ENCODE data around the gene SLC38A5.
"Not testable (repeated sequence)": the region's sequence is repeated elsewhere in the genome, so short reads cannot be mapped to it uniquely, and the experiment has no call there.

Gene SLC38A5

DNA sequence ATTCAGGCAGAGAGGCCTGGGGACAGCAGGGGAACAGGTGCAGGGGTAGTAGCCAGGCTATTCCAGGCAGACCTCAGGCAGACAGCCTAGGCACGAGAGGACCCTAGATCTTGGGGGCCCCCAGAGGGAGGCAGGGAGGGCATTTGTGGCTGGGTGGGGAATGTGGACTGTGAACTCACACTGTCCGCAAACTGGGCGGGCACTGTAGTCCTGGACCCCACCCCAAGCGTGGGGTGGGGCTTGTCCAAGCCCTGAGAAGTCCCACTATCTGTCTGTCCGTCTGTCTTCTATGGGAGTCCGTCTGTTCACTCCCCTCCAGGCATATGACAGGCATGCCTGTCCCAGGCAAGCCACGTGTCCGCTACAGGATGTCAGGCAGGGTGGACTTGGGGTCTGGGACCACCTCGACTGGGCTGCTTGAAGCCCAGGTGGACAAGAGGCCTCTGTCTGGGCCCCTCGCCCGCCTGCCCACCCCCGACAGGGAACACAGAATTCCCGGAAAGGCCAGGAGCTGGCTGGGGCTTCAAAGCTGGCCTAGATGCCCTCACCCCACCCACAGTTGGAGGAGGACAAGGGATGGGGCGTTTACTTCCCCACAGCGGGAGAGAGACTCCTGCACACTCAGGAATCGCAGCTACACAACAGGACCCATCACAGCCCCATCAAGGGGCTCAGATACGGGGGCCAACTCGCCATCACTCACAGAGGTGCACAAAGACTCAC is at the start of gene SLC38A5:
TSS of gene SLC38A5 (minus strand) at position 151 of the 723 bp plus-strand sequence. CDS start 2,336 bp downstream, outside the sequence.
- DNase-seq = no peak

DNA sequence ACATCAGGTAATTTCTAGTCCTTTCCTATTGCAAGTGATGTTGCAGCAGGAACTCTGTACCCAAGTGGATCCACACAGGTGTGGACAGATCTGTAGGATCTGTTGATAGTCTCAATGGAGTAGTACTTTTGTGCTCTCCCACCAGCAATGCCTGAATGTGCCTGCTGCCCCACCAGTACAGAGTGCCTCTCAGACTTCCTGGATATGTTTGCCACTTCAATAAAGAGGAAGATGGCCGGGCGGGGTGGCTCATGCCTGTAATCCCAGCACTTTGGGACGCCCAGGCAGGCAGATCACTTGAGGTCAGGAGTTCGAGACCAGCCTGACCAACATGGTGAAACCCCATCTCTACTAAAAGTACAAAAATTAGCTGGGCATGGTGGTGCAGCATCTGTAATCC is 49.4 kb upstream of the SLC38A5 start:
- not testable (repeated sequence) for DNase-seq

DNA sequence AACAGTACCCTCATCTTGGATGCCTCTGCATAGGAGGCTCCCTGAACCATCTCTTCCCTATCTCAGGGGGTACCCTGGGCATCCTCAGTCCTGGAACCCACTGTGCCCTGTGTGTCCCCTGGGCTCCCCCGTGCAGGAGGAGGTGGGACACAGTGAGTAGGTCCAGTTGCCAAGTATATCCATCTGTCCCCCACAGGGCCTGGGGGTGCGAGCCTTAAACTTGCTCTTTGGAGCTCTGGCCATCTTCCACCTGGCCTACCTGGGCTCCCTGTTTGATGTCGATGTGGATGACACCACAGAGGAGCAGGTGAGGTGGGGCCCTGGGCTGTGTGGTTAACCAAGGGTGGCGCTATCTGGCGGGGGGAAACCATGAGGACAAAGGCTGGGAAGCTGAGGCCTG is 46.9 kb upstream of the SLC38A5 start:
- no peak for DNase-seq

DNA sequence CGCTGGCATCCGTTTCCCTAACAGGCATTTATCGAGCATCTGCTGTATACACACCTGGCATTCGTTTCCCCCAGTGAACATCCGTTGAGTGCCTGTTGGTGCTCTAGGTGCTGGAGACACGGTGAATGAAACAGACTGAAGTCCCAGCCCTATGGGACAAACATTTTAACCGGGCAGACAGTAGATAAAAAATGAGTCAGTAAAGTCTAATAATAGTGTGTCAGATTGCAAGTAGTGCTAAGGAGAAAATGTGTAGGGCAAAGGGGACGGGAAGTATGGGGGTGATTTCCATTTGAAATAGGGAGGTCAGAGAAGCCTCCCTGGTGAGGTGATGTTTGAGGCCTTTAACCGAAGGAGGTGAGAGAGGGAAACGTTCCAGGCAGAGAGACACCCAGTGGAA is 46.2 kb upstream of the SLC38A5 start:
- no peak for DNase-seq

DNA sequence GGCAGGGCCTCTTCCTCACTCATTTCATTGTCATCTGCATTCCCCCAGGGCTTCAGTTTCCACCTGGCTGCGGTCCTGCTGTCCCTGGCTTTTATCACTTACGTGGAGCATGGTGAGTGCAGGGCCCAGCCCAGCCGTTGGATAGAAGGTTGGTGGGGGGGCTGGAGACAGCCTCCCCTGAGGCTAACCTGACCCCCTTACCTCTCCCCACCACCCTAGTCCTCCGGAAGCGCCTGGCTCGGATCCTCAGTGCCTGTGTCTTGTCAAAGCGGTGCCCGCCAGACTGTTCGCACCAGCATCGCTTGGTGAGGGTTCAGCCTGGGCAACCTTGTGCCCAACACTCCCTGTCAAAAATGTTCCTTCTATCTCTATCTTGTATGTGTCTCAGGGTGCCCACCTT is 45.8 kb upstream of the SLC38A5 start:
- no peak for DNase-seq

DNA sequence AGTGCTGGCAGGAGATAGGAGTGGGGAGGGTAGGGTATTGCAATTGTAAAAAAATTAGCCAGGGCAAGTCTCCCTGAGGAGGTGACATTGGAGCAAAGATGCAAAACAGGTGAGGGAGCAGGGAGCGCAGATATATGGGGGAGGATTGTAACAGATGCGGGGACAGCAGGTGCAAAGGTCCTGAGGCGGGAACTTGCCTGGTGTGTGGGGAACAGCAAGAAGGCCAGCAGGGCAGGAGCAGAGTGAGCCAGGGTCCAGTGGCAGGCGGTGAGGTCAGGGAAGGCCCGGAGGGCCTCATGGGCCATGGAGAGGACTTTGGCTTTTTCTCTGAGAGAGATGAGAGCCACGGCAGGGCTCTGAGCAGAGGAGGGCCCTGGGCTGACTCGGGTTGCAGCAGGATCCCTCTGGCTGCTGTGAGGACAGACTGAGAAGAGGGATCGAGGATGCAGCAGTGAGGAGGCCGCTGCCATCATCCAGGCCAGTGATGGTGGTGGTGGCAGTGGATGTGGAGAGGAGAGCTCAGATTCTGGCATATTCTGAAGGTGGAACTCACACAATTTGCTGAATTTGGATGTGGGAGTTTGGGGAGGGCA is 44.9 kb upstream of the SLC38A5 start:
- DNase-seq = no peak

DNA sequence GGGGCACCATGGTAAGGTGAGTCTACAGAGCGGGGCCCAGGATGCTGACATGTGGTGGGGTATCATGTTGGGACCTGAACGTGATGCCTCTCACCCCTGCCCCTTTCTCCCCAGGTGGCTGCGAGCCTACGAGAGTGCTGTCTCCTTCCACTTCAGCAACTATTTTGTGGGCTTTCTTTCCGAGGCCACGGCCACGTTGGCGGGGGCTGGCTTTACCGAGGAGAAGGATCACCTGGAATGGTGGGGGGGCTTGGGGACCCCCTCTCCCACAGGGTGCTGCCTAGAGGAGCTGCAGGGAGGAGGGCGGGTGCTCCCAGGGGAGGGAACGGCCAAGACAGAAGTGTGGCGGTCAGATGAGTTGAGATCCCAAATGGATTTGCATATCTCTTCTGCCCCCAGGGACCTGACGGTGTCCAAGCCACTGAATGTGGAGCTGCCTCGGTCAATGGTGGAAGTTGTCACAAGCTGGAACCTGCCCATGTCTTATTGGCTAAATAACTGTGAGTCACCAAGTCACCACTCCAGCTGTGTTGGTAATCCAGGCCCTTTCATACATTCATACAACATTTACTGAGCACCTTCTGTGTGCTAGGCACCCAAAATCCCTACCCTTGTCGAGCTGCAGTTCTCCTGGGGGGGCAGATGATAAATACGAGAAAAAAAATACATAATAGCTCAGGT is 44.2 kb upstream of the SLC38A5 start:
- no peak for DNase-seq

DNA sequence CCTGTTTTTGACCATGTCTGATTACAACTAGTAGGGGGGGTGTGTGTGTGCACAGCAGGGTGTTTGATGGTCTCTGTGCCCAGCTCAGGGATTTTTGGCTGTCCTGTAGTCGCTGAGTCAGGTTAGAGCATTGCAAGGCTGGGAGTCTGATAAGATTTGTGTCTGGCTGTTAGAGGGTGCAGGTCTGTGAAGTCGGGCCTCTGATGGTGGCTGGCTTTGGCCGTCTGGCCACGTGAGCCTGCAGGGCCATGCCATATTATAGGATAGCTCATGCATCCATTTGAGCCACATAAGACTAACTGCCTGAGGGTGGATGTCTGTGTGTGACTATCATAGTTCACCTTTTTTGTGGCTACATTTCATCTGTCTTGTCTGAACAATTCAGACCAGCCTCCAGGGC is 43.6 kb upstream of the SLC38A5 start:
- no peak for DNase-seq

DNA sequence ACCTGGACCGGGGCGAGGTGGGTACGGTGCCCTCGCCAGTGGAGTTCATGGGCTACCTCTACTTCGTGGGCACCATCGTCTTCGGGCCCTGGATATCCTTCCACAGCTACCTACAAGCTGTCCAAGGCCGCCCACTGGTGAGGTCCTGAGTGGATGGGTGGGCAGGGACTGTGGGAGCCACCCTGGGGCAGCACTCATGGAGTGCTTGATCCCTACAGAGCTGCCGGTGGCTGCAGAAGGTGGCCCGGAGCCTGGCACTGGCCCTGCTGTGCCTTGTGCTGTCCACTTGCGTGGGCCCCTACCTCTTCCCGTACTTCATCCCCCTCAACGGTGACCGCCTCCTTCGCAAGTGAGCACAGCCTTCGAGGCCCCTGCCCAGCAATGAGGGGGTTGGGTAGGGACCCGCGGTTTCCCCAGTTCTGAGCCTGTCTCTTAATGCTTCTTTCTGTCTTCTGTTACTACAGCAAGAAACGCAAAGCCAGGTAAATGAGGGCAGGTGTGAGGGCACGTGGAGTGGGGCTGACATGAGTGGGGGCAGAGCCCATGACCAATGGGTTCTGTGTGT is 42.4 kb upstream of the SLC38A5 start:
- no peak for DNase-seq

DNA sequence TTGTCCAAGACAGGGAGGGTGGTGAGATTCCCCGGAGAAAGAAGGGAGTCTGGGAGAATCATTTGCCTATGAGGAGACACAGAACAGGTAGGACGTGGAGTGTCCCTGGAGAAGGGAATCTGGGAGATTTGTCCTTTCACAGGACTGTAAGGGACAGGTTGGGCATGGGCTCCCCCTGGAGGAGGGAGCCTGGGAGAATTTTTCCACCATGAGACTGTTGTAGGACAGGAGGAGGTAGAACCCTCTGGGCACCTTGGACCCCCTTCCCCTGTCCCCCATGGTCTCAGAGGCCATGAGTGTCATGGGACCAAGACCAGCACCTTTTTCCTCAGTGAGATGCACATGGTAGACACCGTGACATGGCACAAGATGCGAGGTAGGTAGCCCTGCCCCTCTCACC is 41.5 kb upstream of the SLC38A5 start:
- DNase-seq = no peak

DNA sequence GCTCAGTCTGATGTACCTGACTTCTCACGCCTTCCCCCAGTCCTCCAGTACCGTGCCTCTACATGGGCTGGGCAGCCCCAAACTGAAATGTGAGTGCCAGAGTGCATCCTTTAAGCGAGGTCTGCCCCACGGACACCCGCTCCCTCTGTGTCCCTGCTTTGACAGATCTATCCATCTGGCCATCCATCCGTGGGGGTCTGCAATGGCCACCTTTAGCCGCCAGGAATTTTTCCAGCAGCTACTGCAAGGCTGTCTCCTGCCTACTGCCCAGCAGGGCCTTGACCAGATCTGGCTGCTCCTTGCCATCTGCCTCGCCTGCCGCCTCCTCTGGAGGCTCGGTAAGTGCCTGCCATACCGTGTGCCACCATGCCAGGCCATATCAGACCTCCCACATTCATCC is 39.6 kb upstream of the SLC38A5 start:
- DNase-seq = no peak

DNA sequence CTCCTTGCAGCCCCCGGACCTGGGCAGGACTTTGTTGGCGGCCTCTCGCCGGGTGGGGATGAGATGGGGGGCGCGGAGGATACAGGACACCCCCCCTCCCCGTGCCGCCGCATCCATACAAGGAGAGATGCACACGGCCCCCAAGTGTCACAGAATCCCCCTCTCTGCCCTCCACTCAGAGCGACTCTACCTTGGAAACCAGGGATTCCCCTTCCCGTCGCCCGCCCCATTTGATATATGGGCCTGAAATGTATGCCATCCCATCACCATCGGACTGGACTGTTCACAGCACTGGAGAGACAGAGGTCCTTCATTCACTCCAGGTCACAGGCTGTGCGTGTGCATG is 39.2 kb upstream of the SLC38A5 start:
- no peak for DNase-seq

DNA sequence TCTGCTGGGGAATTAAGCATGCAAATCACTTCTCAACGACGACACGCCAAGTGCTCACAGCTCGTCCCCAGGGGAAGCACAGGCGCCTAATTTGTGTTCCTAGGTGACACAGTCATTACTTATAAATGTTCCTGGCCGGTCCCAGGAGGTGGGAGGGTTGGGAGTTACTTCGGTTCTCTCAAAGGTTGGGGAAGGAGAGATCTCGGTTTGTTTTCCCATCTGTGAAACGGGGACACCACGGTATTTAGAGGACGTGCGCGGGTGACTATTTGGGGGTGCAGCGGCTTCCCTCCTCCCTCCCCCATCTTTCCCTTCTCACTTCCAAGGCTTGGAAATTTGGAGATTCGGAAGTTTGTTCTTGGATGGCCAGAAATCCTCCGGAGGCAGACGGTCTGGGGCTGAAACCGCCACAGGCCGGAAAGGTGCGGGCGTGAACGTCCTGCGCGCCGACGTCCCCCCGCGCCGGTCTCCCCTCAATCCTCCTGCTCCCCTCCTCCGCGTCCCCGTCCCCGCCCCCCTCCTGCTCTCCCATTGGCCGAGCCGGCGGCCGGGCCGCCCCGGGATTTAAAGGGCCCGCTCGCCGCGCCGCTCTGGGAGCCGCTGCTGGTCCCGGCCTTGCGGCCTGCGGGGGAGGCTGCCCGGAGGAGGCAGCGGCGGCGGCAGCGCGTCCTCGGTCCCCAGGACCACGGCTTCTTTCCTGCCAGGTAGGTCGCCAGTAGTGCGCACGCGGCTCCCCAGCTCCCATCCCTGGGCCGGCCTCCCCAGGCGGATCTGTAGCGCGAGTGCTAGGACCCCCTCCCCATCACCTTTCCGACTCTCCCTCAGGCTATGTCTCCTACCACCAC is 38.6 kb upstream of the SLC38A5 start, which contains the start of gene PORCN:
TSS of gene PORCN (plus strand) at position 593 of the 845 bp plus-strand sequence. CDS start 829 bp downstream, outside the sequence.
- DNase-seq = peak; percentile 78

DNA sequence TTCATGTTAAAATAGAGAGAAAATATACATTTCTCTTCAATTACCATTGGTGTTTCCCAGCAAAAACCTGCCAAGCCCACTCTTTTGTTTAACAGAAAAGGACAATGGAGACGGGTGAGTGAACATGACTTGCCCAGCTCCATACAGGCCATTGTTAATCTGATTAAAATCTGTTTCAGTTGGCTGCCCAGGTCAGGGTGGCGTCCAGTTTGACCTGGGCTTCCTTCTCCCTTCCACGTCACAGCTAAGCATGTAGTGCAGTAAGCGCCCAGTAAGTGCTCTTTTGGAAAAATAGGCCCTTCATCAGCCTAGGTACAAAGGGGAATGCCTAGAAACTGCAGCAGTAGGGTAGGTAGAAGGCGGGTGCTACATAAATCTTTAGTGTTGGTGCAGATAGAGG is 37.2 kb upstream of the SLC38A5 start:
- no peak for DNase-seq

DNA sequence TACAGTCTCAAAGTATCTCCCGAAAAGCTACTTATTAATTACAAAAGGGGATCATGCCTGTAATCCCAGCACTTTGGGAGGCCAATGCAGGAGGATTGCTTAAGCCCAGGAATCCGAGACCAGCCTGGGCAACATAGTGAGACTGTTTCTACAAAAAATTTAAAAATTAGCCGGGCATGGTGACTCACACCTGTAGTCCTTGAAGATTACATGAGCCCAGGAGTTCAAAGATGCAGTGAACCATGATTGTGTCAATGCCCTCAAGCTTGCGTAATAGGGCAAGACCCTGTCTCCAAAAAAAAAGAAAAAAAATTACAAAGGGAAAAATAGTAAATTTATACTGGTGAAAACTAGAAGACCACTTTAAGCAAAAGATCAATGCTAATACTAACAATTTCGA is 35.4 kb upstream of the SLC38A5 start:
- DNase-seq = no peak

DNA sequence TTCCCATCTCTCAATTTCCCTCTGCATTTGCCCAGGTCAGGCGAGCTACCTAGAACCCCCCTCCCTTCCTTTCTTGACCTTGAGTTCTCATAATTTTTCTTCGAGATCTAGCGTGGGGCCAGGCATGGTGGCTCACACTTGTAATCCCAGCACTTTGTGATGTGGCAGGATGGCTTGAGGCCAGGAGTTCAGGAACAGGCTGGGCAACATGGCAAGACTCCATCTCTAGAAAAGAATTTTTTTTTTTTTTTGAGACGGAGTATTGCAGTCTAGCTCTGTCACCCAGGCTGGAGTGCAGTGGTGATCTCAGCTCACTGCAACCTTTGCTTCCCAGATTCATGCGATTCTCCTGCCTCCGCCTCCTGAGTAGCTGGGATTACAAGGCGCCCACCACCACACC is 34.2 kb upstream of the SLC38A5 start:
- DNase-seq = no peak

DNA sequence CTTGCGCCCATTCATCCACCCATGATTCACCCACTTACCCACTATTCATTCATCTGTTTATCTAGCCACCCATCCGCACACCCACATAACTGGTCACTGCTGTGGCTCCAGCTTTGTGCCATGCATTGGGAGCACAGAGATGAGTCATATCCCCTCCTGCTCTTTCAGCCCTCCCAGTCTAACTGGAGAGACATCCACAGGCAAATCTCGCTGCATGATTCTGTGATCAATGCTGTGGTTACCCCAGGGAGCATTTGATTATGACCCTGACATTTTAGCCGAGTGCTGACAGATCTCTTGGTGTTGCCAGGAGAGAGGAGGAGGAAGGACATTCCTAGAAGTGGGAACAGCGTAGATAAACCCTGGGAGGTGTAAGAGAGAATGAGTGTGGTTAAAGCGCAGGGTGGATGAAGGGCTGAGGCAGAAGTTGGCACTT is 28.3 kb upstream of the SLC38A5 start:
- no peak for DNase-seq

DNA sequence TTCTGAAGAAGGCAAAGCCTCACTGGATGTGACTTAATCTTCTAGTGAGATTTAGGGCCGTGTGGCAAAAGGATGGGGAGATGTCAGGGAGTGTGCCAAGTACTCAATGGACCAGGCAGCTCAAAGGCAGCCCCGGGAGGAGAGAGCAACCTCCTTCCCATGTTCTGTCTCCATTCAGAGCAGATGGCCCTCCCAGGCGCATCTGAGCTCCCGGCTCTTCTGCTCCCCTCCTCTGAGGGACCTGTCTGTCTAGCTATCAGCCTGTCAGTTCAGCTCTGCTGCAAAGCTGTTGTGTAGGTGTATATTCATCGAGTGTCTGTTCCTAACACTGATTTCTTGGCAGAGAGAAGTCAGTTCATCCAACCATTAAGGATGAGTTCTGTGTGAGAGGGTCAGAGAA is 27.8 kb upstream of the SLC38A5 start:
- no peak for DNase-seq

DNA sequence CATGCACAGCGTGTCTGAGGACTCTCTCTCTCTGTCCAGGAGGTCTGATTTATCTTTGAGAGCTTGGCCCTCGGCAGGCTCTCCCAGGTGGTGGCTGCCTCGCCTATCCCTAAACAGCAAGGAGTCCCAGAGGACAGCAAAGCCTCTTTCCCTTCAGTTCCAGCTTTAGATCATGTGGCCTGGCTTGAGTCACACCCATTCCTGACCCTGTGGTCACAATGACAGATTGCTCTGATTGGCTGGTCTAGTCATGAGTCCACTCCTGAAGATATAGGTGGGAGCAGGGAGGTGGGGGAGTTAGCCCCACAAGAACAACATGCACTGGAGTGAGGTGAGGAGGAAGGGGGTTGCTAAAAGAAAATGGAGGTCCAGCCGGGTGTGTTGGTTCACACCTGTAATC is 26.6 kb upstream of the SLC38A5 start:
- DNase-seq = no peak

DNA sequence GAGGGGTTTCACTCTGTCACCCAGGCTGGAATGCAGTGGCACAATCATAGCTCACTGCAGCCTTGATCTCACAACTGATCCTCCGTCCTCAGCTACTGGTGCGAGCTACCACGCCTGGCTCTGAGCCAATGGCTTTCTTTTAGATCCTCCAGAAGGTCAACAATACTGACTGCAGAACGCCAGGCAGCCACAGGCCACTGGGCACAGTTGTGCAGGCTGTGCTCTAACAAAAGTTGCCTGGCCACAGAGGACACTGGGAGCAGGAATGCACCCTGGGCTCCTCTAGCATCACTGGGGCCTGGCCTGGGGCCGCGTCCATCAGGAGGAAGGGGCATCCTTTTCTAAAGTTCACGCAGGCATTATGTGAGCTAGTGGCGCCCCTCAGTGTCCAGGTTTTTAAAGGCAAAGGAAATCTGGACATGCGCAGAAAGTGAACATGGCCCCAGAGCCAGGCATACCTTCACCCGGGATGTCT is 23.9 kb upstream of the SLC38A5 start:
- DNase-seq = no peak

DNA sequence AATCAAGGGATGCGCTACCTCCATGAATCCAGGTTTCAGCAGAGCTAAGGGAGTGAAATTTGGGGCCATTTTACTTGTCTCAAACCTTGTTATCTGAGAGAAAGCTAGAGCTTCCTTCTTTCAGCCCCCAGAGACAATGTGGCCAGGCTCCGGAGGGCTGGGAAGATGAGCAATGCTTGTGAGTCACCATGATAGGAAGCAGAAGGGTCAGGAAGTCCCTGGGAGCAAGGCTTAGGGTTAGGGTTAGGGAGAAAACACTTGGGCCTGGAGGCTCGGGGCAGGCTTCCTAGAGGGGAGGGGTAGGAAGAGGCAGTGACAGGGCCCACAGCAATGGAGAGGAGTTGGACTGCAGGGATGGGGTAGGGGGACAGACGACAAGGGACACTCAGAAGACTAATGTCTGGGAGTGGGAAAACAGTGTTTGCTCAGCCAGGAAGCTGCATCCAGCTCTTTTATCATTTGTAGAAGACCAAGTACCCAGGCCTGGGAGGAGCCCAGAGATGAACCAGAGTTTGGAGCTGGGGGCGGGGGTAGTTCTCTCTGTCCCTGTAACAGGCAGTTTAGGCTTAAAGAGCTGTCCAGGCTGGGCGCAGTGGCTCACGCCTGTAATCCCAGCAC is 22.3 kb upstream of the SLC38A5 start:
- no peak for DNase-seq

DNA sequence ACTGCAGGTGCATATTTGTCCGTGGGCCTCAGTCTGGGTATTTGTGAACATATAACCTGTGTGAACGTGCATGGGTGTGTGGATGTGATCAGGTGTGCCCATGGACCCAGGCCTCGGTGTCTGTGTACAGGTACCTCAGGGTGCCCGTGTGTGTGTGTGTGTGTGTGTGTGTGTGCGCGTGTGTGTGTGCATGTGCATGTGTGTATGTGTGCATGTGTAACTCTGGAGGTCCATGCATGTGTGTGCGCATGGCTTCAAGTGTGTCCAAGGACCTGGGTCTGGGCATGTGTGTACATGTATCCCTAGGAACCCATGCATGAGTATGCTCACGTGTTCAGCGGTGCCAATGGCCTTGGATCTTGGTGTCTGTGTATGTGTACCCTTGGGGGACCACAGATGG is 21.7 kb upstream of the SLC38A5 start:
- no peak for DNase-seq

Data from activated T-cell treated with anti-CD3 and anti-CD28 coated beads, Interleukin-2, amount 50 U/mL, for 1 hour (primary cell).